HuH-7.5 (cell line): ENCODE data around the gene GCNT1.
"Not testable (repeated sequence)": the region's sequence is repeated elsewhere in the genome, so short reads cannot be mapped to it uniquely, and the experiment has no call there.

Experiments used
- DNase-seq: peaks from one replicate; pipeline ENCODE4 v3.0.0; 2011; ENCODE audit warnings: low spot score

Gene GCNT1

DNA sequence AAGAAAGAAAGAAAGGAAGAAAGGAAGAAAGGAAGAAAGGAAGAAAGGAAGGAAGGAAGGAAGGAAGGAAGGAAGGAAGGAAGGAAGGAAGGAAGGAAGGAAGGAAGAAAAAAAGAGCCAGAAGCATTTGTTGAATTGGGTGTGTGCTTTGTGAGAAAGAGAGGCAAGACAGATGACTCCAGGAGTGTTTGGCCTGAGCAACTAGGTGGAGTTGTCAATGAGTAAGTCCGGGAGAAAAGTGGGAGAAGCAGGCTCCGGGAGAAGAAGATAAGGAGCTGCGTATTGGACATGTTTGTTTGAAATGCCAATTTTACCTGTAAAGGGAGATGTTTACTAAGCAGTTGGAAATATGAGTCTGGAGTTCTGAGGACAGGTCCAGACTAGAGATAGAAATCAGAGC, 15.1 kb upstream of the GCNT1 start:
- DNase-seq, result no peak

- DNase-seq, result no peak
Observed at GRCh38 chr9:76444322-76444929, 14.6 kb upstream of the GCNT1 start.

DNA sequence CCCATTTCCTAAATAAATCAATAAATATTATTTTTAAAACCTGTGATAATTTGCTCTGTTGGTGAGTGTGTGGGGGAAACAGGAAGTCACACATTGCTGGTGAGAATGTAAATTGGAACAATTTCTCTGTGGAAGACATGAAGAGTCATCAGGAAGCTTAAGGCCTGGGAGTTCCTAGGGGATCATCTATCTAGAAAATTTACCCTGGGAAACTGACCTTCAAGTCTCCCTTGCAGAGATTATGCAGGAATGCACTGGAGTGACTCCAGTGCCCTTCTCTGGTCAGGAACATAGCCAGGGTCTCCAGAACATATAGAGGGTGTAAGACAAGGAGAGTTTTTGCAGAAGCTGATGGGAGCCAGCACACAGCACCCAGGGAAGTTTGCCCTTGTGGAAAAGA, 13.0 kb upstream of the GCNT1 start:
- no peak for DNase-seq

DNA sequence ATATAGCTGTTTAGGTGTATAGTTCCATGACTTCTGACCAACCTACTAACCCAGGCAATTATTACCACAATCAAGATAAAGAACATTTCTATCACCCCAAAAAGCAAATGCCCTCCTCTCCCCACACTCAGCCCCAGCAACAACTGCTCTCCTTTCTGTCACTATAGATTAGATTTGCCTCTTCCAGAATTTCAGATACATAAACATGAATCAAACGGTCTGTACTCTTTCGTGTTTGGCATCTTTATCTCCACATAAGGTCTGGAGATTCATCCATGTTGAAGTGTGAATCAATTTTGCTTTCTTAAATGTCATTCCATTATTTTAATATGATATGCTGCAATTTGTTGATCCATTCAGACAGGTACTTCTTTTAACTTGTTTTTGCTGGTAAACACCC, 10.5 kb upstream of the GCNT1 start:
- DNase-seq, result no peak

GRCh38 chr9:76451234-76451633, 7.7 kb upstream of the GCNT1 start:
- no peak for DNase-seq

GRCh38 chr9:76452839-76453238, 6.1 kb upstream of the GCNT1 start:
- DNase-seq, result no peak

GRCh38 chr9:76453785-76454184, 5.2 kb upstream of the GCNT1 start:
- no peak for DNase-seq

DNA sequence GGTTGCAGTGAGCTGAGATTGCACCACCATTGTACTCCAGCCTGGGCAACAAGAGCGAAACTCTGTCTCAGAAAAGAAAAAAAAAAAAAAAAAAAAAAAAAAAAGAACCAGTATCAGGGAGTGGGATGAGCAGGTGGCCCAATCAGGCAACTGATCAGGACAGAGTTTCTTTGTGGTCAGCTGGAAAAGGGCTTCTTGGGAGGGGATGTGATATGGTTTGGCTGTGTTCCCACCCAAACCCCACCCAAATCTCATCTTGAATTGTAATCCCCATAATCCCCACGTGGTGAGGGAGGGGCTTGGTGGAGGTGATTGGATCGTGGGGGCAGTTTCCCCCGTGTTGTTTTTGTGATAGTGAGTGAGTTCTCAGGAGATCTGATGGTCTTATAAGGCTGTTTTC, 4.7 kb upstream of the GCNT1 start:
- DNase-seq, result no peak

DNA sequence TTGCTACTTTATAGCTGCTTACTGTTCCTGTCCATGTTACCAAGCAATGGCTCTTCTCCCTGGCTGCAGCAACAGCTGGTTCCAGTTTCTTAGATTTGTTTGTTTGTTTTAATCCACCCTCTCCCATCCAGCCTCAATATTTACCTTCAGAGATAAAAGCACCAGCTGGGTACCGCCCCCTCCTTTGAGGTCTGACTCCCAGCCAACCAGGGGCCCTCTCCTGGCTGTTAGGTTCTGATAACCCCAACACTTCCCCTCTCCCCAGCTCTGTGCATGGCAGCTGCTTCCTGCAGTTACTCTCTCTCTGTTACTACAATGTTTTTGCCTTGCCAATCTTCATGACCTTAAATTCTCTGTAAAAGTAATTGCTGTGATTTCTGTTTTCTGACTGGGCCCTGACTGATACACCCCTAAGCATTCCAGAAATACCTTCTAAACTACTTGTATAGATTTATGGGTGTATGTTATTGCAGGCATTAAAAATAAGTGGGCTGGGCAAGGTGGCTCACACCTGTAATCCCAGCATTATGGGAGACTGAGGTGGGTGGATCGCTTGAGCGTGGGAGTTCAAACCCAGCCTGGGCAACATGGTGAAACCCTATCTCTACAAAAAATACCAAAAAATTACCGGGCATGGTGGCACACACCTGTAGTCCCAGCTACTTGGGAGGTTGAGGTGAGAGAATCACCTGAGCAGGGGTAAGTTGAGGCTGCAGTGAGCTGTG, 2.6 kb upstream of the GCNT1 start:
- peak; percentile 84 for DNase-seq

- DNase-seq, result peak; percentile 77
Observed at GRCh38 chr9:76459694-76460635, 983 bp downstream of the GCNT1 start.

GRCh38 chr9:76462126-76462525, 3.1 kb downstream of the GCNT1 start:
- DNase-seq, result no peak

DNA sequence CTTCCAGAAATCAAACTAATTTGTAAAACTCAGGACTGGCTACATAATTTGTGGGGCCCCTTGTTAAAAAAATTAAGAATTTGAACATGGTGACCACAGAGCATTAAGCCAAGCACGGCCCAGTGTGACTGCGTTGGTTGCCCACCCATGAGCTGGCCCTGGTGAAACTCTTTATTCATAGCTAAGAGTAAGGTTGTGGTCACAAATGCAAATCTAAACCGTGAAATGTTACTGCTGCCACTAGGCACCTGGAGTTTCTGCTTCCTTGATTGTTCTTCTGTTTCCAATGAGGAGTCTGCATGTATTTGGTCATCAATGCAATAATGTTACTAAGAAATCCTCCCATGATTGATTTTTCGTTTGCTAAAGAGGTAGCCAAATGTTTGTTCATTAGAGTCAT, 4.2 kb downstream of the GCNT1 start:
- no peak for DNase-seq

DNA sequence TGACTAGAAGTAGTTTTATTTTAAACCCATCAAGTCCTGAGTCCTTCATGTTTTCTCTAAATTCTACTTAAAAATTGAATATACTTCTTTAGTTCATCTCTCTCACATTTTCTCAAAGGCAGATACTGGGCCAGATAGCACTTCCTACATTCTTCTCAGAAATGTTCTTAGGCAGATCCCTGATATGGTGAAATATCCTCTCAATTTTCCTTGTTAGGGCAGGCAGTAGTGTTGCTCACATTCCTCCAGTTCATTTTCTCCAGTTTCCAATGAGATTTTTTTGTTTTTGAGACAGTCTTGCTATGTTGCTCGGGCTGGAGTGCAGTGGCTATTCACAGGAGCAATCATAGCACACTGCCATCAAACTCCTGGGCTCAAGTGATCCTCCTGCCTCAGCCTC, 5.7 kb downstream of the GCNT1 start:
- DNase-seq, result no peak

DNA sequence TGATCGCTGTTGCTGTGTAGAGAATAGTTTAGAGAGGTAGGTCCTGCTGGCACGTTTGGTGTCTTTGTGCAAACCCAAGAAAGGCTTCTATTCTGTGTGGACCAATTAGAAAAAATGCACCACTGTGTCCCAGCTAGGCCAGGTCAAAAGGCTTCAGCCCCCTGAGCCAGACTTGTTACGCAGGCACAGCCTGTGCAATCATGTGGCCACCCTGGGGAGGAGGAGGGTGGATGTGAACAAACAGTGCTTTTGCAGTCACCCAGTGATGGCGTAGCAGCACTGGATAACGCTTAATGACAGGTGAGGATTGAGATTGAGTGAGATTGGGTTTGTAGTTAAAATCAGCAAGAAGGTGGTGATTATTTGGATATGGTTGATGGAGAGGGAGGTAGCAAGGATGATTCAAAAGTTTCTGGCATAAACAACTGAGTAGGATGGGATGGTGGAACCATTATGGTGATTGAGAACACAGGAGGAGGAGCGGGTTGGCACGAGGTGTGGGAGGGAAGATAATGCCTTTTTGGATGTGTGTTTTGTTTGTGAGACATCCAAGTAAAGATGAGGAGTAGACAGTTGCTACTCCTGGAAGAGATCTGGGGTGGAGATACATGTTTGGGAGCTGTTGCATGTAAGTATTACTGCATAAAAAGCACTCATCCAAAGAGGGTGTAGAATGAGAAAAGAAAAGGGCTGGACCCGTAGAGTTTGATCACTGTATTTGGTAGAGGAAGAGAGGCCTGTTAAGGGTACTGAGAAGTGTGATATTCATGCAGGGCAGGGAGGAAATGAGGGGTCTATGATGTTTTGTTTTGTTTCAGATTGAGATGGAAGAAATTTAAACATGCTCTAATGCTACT, 6.7 kb downstream of the GCNT1 start:
- DNase-seq, result no peak

DNA sequence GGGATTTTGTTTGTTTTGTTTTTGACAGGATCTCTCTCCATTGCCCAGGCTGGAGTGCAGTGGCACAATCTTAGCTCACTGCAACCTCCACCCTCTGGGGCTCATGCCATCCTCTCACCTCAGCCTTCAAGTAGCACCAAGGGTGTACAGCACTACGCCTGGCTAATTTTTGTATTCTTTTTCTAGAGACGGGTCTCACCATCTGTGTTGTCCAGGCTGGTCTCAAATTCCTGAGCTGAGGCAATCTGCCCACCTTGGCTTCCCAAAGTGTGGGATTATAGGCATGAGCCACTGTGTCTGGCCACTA, 7.3 kb downstream of the GCNT1 start:
- no peak for DNase-seq

- DNase-seq, result no peak
Observed at GRCh38 chr9:76474419-76474818, 15.4 kb downstream of the GCNT1 start.

DNA sequence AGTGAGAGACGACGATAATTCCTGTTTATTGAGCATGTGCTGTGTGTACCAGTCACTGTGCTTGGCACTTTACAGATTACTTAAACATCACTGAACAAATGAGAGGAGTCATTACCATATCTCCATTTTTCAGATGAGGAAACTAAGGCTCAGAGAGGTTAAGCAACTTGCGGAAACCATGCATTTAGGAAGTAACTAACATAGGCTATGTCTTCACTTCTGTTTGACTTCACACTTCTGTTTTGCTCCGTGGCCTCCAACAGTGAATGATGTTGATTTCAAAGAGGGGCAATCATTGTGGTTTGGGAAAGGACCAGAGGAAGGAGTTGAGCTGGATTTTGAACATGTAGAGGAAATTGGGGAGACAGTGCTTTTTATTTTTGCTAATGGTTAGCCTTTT, 16.7 kb downstream of the GCNT1 start:
- no peak for DNase-seq

- not testable (repeated sequence) for DNase-seq
Observed at GRCh38 chr9:76477818-76478217, 18.8 kb downstream of the GCNT1 start.

- no peak for DNase-seq
Observed at GRCh38 chr9:76478226-76478625, 19.2 kb downstream of the GCNT1 start.

DNA sequence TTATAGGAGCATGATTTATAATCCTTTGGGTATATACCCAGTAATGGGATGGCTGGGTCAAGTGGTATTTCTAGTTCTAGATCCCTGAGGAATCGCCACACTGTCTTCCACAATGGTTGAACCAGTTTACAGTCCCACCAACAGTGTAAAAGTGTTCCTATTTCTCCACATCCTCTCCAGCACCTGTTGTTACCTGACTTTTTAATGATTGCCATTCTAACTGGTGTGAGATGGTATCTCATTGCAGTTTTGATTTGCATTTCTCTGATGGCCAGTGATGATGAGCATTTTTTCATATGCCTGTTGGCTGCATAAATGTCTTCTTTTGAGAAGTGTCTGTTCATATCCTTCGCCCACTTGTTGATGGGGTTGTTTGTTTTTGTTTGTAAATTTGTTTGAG, 20.4 kb downstream of the GCNT1 start:
- not testable (repeated sequence) for DNase-seq

DNA sequence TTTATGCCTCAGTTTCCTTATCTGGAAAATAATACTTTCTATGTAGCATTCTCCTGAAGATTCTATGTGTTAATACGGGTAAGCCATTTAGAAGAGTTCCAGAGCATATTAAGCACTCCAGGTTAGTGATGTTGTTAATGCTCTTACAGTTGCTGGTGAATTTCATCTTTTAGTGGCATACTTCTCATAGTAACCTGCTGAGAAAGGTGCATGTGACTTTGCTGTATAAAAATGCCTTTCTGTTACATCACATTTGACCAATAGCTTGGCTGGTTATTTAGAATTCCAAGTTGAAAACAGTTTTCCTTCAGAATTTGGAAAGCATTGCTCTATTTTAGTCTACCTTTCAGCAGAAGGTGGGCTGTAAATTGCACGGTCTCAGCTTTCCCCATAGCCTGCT, 27.2 kb downstream of the GCNT1 start:
- no peak for DNase-seq
